HG02678 (cell line): ENCODE data around the gene BRD2.

Experiments
- ATAC-seq: cut with Tn5 transposase; IDR thresholded peaks from one replicate; pipeline ENCODE4 v1.9.1; 2021; ENCODE audit warnings: mild to moderate bottlenecking, moderate library complexity; ENCODE audit not compliant: unreplicated experiment

Gene BRD2

GRCh38 chr6:32984622-32985389, 16.4 kb downstream of the BRD2 start:
- no peak for ATAC-seq

GRCh38 chr6:32989368-32989767, 21.0 kb downstream of the BRD2 start:
- ATAC-seq: no peak

- ATAC-seq: no peak
Measured at GRCh38 chr6:32991972-32992371, 23.6 kb downstream of the BRD2 start.

GRCh38 chr6:32993363-32993973, 25.1 kb downstream of the BRD2 start:
- ATAC-seq: no peak

GRCh38 chr6:32995448-32995847, 27.1 kb downstream of the BRD2 start:
- no peak for ATAC-seq

GRCh38 chr6:33000055-33000454, 31.7 kb downstream of the BRD2 start:
- no peak for ATAC-seq

- no peak for ATAC-seq
Measured at GRCh38 chr6:33001685-33002084, 33.3 kb downstream of the BRD2 start.

GRCh38 chr6:33004940-33005339, 36.5 kb downstream of the BRD2 start:
- ATAC-seq: no peak

GRCh38 chr6:33007831-33008400, 39.5 kb downstream of the BRD2 start:
- ATAC-seq: no peak

- ATAC-seq: peak; percentile 91
Measured at GRCh38 chr6:33008944-33009861, 40.8 kb downstream of the BRD2 start, which contains the start of gene HLA-DOA. Gene HLA-DOA, minus strand, starts transcription at chr6:33009591.

- ATAC-seq: no peak
Measured at GRCh38 chr6:33010356-33010755, 42.0 kb downstream of the BRD2 start.

GRCh38 chr6:33013608-33014007, 45.2 kb downstream of the BRD2 start:
- ATAC-seq: no peak

GRCh38 chr6:33014841-33015634, 46.6 kb downstream of the BRD2 start:
- ATAC-seq: no peak

- ATAC-seq: no peak
Measured at GRCh38 chr6:33015798-33016197, 47.4 kb downstream of the BRD2 start.

- no peak for ATAC-seq
Measured at GRCh38 chr6:33017018-33017417, 48.6 kb downstream of the BRD2 start.

GRCh38 chr6:33017694-33018353, 49.4 kb downstream of the BRD2 start:
- ATAC-seq: no peak

- ATAC-seq: no peak
Measured at GRCh38 chr6:33018418-33018817, 50.0 kb downstream of the BRD2 start.

GRCh38 chr6:33018904-33019303, 50.5 kb downstream of the BRD2 start:
- ATAC-seq: peak; percentile 68

- ATAC-seq: peak; percentile 13
Measured at GRCh38 chr6:33019372-33019771, 51.0 kb downstream of the BRD2 start.

GRCh38 chr6:33021917-33022316, 53.5 kb downstream of the BRD2 start:
- ATAC-seq: no peak
